Fibroblast of peridontal ligament (primary cell): ENCODE data around the gene ZNF865.

Source experiments
- DNase-seq: peaks from one replicate; pipeline ENCODE4 v3.0.0-alpha.2; 2010; ENCODE audit errors: extremely low read depth

Gene ZNF865

DNA sequence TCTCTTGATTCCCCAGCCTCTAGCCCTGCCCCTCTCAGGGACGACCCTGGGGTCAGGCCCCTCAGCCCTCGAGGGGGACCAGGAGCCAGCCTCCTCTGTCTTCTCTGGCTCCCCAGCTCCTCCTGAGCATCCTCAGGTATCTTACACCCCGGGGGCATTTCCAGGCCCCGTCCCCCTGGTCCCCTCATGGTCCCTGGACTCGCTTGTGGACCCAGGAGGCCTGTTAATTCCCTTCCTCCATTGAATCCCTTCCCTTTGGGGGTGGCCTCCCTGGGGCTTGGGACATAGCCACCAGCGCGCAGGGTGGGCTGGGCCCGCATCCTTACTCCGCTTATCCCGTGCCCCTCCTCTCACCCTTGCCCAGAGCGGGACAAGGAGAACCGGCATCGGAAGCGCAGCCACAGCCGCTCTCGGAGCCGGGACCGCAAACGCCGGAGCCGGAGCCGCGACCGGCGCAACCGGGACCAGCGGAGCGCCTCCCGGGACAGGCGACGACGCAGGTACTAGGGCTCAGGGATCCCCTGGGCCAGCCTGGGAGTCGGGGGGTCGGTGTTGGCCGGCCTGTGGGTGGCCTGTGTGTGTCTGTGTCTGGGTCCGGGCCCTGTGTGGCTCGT is 53.5 kb downstream of the ZNF865 start:
- no peak for DNase-seq

DNA sequence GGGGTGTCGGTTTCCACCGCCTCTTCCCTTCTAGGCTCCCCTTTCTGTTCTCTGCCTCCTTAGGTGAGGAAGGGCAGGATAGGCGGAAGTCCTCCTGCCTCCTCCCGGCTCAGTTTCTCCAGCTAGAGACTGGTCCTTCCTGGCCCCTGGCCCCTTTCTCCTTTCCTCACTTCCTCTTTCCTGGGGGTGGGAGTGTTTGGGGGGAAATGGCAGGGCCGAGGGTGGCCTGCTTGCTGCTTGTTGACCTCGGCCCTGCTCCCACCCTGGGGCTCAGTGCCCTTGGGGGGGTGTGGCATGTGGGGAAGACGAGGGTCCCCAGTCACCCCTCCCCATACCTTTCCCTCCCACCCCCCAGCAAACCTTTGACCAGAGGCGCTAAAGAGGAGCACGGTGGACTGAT is 54.4 kb downstream of the ZNF865 start:
- no peak for DNase-seq

DNA sequence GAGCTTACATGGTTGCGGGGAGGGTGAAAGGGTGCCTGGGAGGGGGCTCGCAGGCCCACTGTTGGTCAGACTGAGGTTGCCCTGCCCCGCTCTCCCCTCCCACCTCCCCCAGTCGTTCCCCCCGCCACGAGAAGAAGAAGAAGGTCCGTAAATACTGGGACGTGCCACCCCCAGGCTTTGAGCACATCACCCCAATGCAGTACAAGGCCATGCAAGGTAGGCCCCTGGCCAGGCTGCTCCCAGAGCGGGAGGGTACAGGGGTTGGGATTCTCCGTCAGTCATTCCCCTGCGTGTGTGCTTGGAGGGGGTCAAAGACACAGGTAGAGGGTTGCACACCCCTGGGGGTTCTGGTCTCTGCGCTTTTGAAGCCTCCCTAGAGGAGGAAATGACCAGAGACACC is 55.0 kb downstream of the ZNF865 start:
- no peak for DNase-seq

DNA sequence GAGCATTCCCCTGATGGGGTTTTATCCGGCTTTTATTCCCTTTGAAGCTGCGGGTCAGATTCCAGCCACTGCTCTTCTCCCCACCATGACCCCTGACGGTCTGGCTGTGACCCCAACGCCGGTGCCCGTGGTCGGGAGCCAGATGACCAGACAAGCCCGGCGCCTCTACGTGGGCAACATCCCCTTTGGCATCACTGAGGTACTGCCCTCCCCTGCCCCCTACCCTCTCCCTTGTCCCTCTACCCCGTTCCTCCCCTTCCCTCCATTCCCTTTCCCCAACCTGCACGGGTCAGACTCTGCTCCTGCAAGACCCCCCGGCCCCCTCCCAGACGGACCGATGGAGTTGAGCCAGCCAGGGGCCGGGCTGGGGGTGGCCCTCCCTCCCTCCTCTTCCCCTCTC is 55.5 kb downstream of the ZNF865 start:
- DNase-seq, result no peak

DNA sequence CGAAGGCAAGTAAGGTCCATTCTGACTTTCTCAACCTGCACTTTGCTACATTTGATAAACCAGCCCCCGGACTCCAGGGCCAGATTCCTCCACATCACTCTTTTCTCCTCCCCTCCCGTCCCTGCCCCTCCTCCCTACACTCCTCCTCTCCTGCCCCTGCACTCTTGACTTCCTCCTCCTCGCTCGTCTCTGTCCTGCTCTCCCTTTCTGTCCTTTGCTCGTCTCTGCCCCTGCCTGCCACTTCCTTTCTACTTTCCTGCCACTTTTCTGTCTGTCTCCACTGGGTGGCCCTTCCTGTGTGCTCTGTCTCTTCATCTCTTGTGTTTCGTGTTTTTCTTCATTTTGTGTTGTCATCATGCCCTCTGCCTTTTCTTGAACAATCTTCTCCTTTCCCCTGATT is 56.4 kb downstream of the ZNF865 start:
- DNase-seq, result no peak

DNA sequence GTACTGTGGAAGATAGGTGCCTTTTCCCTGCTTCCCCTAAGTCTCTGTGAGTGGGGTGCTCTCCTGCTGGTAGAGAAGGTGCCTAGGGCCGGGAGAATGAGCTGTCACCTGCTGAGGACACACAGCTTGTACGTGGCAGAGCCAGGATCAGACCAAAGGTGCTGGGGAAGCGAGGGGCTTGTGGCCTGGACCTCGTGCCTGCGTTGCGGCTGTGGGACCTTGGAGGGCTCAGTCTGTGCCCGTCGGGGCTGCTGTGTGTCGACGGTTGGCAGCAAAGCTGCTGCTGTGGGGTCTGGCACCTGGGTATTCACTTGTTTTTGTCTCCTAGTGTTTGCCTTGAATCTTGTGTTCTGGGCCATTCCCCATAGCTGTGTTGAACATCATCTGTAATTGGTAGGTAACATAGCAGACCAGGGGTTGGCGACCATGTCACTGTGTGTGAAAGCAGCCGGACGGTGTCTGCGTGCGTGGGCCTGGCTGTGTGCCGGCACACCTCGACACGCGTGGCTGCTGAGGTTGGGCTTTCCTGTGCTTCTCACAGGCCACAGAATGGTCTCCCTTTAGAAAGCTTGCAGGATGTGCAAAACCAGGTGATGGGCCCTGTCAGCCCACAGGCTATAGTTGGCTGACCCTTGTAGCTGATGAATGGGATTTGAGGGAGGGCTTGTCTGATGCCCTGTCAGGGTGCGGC is 58.5 kb downstream of the ZNF865 start:
- no peak for DNase-seq

DNA sequence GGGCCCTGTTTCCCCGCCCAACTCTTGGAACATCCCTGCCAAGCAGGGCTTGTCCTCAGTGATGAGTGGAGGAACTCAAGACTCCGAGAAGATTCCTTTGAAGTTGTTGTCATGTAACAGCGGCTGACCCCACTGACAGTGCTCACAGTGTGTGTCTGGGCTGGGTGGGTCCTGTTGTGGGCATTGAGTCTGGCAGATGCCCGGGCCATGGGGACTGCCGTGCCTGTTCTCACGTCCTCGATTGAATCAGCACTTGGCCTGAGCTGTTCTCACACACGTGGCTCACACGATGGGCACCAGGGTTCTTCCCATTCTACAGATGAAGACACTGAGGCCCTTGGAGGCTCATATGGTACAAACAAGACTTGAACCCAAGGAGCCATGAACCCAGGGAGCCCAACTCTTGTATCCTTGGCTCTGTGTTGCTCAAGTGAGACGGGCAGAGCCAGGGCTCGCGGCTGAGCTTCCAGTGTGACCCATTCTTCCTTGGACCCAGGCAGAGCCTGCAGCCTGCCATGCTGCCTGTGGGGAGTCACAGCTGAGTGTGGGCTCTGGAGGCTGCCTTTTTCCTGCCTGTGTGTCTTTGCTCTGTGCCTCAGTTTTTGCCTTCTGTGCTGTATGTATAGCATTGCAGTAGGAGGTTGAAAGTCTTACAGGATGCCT is 61.0 kb downstream of the ZNF865 start:
- DNase-seq, result no peak
